ENCODE results near the gene THBS1.

The THBS1 gene

GRCh38 chr15:39580485-39581241 is at the start of gene THBS1:
Gene THBS1 (plus strand): TSS chr15:39581079. CDS start chr15:39581858, 779 bp downstream.
- H3K9me3 Mint-ChIP-seq = no peaks in the 10 kb centered on the region
- H3K36me3 Mint-ChIP-seq = no peaks in the 10 kb centered on the region
- no peak within 1 kb of the TSS for H3K27ac Mint-ChIP-seq
- peak within 1 kb of the TSS; percentile 69 for H3K4me3 Mint-ChIP-seq
- peaks cover 40% of the 10 kb centered on the region for H3K27me3 Mint-ChIP-seq
- peaks cover 11% of the 10 kb centered on the region for H3K4me1 Mint-ChIP-seq

DNA sequence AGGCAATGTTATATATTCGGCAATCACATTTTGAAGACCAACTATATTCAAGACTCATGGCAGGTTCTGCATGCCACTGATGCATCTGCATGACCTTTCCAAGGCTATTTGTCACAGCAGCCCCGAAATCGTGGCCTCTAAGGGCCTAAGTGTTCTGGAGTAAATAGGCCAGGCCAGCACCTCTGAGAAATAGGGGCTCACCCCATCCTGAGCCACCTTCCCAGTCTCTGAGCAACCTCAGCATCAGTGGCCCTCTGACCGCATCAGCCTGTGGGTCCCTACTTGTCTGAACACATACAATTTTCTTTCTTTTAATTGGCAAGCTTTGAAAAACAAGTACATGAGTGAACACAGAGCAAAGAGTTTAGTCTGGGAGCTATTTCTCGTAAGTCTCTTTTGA is 45.9 kb upstream of the THBS1 start:
- Mint-ChIP-seq H3K36me3 (no peaks in the 10 kb centered on the region), H3K9me3 (no peaks in the 10 kb centered on the region), H3K27ac (no peak overlapping the region), H3K4me1 (no peaks in the 10 kb centered on the region), H3K4me3 (no peak overlapping the region), H3K27me3 (peaks cover 1% of the 10 kb centered on the region)

GRCh38 chr15:39535466-39535865 is 45.4 kb upstream of the THBS1 start:
- no peaks in the 10 kb centered on the region for H3K9me3 Mint-ChIP-seq
- H3K36me3 Mint-ChIP-seq = no peaks in the 10 kb centered on the region
- H3K27ac Mint-ChIP-seq = no peak overlapping the region
- H3K4me3 Mint-ChIP-seq = no peak overlapping the region
- no peaks in the 10 kb centered on the region for H3K4me1 Mint-ChIP-seq
- peaks cover 1% of the 10 kb centered on the region for H3K27me3 Mint-ChIP-seq

DNA sequence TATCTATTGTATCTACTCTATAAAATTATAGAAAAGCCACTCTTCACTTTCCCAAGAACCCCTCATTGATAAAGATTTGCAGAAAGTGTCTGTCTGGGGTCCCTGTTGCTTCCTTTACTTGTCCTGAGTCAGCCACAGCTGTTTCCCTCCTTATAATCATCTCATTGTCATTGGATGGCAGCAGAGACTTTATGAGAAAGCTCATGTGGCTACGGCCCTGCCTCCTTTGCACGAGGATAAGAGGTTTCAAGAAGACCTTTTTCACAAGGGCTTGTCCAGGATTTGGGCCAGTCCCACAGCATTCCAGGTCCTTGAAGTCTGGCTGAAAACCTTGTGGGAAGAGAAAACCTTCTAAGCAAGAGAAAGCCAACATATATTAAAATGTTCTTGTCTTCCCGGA is 41.9 kb upstream of the THBS1 start:
- Mint-ChIP-seq H3K4me1 (no peaks in the 10 kb centered on the region), H3K27me3 (no peaks in the 10 kb centered on the region), H3K36me3 (no peaks in the 10 kb centered on the region), H3K9me3 (no peaks in the 10 kb centered on the region), H3K4me3 (no peak overlapping the region), H3K27ac (no peak overlapping the region)

DNA sequence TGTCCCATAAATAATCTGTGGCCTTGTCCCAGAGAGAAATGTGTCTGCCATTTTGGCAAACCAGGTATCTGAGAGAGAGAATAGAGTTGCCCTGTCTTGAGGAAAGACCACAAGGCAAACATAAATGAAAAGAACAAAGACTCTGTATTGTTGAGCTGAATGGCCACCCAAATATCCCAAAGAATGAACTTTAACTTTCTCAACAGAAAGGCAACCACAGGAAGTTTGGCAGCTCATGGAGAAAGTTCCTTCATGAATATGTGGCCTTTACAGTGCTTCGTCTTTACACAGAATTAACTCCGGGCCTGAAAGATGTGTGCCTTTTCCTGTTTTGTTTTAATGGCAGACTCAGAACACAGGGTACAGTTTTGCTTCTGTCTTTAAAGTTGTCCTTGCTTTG is 41.4 kb upstream of the THBS1 start:
- Mint-ChIP-seq H3K9me3 (no peaks in the 10 kb centered on the region), H3K27ac (no peak overlapping the region), H3K4me3 (no peak overlapping the region), H3K36me3 (no peaks in the 10 kb centered on the region), H3K27me3 (no peaks in the 10 kb centered on the region), H3K4me1 (no peaks in the 10 kb centered on the region)

DNA sequence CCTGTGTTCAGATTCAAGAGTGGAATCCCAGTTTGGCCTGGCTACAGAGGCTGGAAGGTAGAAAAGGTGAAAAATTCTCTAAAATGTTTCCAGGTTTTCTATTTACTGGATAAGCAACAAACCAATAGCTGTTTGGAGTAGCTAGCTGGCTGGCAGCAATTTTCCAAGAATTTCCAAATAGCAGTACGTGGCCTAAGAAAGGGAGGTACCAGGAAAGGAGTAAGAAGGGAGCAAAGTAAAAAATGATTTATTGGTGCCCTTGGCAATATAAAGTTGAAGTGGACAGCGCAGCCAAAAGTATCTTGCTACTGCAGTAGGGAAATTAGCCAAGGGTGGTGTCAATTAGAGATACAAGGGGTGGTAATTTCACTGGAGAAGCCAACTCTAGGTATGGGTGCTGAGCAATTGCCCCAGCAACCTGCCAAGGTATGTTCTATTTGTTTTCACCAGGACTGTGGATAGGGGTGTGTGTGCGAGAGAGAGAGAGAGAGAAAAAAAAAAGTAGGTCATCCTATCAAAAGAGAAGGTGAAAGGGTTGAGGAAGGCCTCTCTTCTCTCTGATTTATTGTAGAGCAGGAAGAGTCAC is 40.8 kb upstream of the THBS1 start:
- no peak overlapping the region for H3K27ac Mint-ChIP-seq
- H3K4me1 Mint-ChIP-seq = no peaks in the 10 kb centered on the region
- H3K4me3 Mint-ChIP-seq = no peak overlapping the region
- no peaks in the 10 kb centered on the region for H3K9me3 Mint-ChIP-seq
- H3K27me3 Mint-ChIP-seq = no peaks in the 10 kb centered on the region
- H3K36me3 Mint-ChIP-seq = no peaks in the 10 kb centered on the region

DNA sequence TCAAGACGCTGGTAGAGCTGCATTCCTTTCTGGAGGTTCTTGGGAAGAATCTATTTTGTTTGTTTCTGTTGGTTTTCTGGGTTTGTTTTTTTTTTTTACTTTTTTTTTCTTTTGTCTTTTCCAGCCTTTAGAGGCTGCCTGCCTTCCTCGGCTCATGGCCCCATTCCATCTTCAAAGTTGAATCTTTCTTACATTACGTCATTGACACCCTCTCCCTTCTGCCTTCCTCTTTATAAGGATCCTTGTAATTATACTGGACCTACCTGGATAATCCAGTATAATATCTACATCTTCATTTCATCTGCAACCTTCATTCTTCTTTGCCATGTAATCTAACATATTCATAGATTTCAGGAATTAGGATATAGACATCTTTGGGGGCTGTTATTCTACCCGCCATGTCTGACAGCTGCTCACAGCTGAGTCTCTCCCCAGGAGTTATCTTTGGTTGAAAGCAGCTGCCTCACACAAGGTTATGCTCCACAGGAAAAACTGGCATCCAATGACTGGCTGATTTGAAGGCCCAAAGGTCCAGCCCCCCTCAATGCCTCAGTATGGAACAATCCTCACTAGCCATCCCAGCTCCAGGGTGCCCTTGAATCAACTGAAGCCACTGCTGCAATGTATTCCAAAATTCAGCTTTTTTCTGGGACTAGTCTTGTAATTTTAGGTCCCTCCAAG is 38.4 kb upstream of the THBS1 start:
- Mint-ChIP-seq H3K36me3 (no peaks in the 10 kb centered on the region), H3K9me3 (no peaks in the 10 kb centered on the region), H3K27me3 (peaks cover 2% of the 10 kb centered on the region), H3K27ac (no peak overlapping the region), H3K4me3 (no peak overlapping the region), H3K4me1 (no peaks in the 10 kb centered on the region)

- Mint-ChIP-seq H3K4me3 (no peak overlapping the region), H3K9me3 (no peaks in the 10 kb centered on the region), H3K36me3 (no peaks in the 10 kb centered on the region), H3K4me1 (no peaks in the 10 kb centered on the region), H3K27me3 (peaks cover 2% of the 10 kb centered on the region), H3K27ac (no peak overlapping the region)
These were observed 37.2 kb upstream of the THBS1 start for GRCh38 chr15:39543651-39544050.

DNA sequence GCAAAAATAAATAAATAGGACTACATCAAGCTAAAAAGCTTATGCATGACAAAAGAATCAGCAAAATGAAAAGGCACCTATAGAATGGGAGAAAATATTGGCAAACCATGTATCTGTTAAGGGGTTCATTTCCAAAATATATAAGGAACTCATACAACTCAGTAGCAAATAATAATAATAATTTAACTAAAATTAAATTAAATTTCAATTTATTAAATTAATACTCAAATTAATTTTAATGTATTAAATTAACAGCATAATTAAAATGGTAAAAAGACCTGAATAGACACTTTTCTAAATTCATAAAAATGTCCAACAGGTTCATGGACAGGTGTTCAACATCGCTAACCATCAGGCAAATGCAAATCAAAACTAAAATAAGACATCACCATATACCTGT is 34.0 kb upstream of the THBS1 start:
- H3K4me3 Mint-ChIP-seq = no peak overlapping the region
- peaks cover 5% of the 10 kb centered on the region for H3K27me3 Mint-ChIP-seq
- H3K4me1 Mint-ChIP-seq = no peaks in the 10 kb centered on the region
- no peak overlapping the region for H3K27ac Mint-ChIP-seq
- H3K36me3 Mint-ChIP-seq = no peaks in the 10 kb centered on the region
- H3K9me3 Mint-ChIP-seq = no peaks in the 10 kb centered on the region

- Mint-ChIP-seq H3K27ac (no peak overlapping the region), H3K9me3 (no peaks in the 10 kb centered on the region), H3K4me1 (no peaks in the 10 kb centered on the region), H3K36me3 (no peaks in the 10 kb centered on the region), H3K27me3 (peaks cover 5% of the 10 kb centered on the region), H3K4me3 (no peak overlapping the region)
These were observed 32.3 kb upstream of the THBS1 start for GRCh38 chr15:39548561-39548960.

DNA sequence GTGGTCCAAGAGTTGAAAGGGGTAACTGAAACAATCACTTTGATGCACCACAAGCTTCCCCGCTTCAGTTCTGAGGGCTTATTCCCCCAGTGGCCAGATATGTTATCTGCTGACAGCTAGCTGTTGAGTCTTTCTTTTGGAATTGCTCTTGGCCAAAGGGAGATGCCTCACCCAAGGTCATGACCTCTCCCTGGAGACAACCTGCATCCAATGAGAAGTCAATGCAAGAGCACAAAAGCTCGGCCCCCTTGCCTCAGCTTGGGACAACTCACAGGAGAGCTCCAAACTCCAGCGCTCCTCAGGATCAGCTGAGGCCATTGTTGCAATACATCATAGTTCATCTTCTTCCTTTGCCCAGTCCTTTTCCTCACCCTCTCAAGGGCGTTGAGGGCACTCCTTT is 31.0 kb upstream of the THBS1 start:
- Mint-ChIP-seq H3K27me3 (peaks cover 8% of the 10 kb centered on the region), H3K27ac (no peak overlapping the region), H3K4me3 (no peak overlapping the region), H3K4me1 (no peaks in the 10 kb centered on the region), H3K36me3 (no peaks in the 10 kb centered on the region), H3K9me3 (no peaks in the 10 kb centered on the region)

DNA sequence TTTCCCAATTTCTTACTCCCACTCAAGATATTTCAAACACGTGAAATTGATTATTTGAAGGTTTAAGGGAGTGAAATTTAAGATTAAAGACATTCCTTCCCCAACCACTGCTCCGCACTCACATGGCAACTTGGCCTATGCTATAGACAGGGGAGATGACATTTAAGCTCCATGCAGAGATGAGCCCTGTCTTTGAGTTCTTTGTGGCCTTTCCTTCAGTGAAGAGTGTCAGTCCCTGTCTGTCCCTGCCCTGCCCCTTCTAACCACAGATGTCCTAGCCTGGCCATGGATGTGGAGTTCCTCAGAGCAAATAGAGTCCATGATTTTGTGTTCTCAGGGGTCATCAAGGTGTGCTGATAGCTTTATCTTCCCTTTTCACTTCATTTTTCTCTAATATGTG is 29.4 kb upstream of the THBS1 start:
- Mint-ChIP-seq H3K4me1 (no peaks in the 10 kb centered on the region), H3K27ac (no peak overlapping the region), H3K4me3 (no peak overlapping the region), H3K36me3 (no peaks in the 10 kb centered on the region), H3K27me3 (peaks cover 6% of the 10 kb centered on the region), H3K9me3 (no peaks in the 10 kb centered on the region)

DNA sequence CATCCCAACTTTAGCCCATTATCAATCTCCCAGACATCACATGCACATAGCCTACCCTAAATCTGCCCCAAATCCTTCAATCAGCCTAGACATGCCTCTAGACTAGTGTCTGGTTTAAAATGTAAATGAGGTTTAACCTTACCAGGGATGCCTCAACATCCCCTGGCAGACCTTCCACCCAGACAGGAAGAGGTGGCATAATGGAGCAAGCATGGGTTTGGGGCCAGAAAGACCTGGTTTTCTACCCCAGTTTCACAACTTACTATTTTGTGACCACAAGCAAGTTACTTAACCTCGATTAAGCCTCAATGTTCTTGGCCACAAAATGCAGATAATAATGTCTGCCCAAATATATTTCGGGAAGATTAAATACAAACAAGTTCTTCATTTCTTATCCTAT is 28.3 kb upstream of the THBS1 start:
- Mint-ChIP-seq H3K27me3 (peaks cover 6% of the 10 kb centered on the region), H3K9me3 (no peaks in the 10 kb centered on the region)

DNA sequence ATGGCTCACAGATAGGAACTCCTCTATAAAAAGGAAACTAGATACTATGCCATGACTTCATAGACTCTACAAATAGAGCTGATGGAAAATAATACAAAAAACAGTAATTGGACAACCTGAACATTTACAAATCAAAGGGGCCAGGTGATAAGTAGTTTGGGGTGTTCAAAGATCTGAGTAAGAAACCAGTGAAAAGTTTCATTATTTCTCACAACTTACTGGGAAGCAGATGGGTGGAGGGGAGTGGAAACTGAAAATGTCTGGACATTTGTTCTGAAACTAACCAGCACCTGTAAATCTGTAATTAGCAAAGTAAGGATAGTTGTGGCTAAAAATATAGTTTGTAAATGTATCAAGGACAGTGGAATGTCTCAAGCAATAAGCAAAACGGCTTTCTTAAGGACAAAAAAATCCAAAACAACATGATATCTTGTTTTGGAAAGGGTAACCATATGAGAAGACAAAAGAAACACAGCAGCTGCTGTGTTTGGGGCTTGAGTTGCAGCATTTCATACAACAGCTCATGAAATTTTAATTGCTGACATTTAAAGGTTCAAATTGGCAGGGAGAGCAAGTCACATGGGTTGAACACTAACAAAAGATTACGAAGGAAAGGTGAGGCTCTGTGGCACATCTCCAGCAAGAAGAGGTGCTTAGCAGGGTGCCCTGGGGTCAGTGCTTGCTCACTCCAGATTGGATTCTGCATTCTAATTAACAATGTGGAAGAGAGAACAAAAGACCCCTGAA is 26.8 kb upstream of the THBS1 start:
- no peaks in the 10 kb centered on the region for H3K36me3 Mint-ChIP-seq
- peaks cover 5% of the 10 kb centered on the region for H3K27me3 Mint-ChIP-seq
- H3K27ac Mint-ChIP-seq = no peak overlapping the region
- no peaks in the 10 kb centered on the region for H3K4me1 Mint-ChIP-seq
- no peak overlapping the region for H3K4me3 Mint-ChIP-seq
- no peaks in the 10 kb centered on the region for H3K9me3 Mint-ChIP-seq

More for the DNA sequence above, 28.3 kb upstream of the THBS1 start:
- Mint-ChIP-seq H3K36me3 (no peaks in the 10 kb centered on the region), H3K27ac (no peak overlapping the region), H3K4me3 (no peak overlapping the region), H3K4me1 (no peaks in the 10 kb centered on the region)

- Mint-ChIP-seq H3K27me3 (peaks cover 4% of the 10 kb centered on the region), H3K27ac (no peak overlapping the region), H3K9me3 (no peaks in the 10 kb centered on the region), H3K4me3 (no peak overlapping the region), H3K4me1 (no peaks in the 10 kb centered on the region), H3K36me3 (no peaks in the 10 kb centered on the region)
These were observed 26.0 kb upstream of the THBS1 start for GRCh38 chr15:39554746-39555387.

All from activated naive CD4-positive, alpha-beta T cell treated with anti-CD3 and anti-CD28 coated beads, Interleukin-2, amount 50 U/mL, for 24 hours (primary cell).